BLaER1 treated with 17β-estradiol and CSF1 and Interleukin-3, amounts not matched to agents 10 nM and 100 nM (cell line): Measurements from ENCODE around the gene TMBIM6.
A peak's percentile ranks its signal among the peaks of the same experiment; 100 is the strongest.

ENCODE experiments used
- H3K27ac ChIP-seq, 11 experiments: shearing (Covaris generic); formaldehyde crosslinking; 2 replicates each; pipeline ENCODE4 v1.8.1; 2022
- H3K27me3 ChIP-seq, 11 experiments: shearing (Covaris generic); formaldehyde crosslinking; 2 replicates each; pipeline ENCODE4 v1.8.1; 2022
- H3K36me3 ChIP-seq, 11 experiments: shearing (Covaris generic); formaldehyde crosslinking; 2 replicates each; pipeline ENCODE4 v1.8.1; 2022
- H3K4me1 ChIP-seq, 10 experiments: shearing (Covaris generic); formaldehyde crosslinking; 2 replicates each; pipeline ENCODE4 v1.8.1; 2022
- H3K4me2 ChIP-seq, 11 experiments: shearing (Covaris generic); formaldehyde crosslinking; 2 replicates each; pipeline ENCODE4 v1.8.1; 2022
- H3K4me3 ChIP-seq, 10 experiments: shearing (Covaris generic); formaldehyde crosslinking; 2 replicates each; pipeline ENCODE4 v1.8.1; 2022
- H3K9ac ChIP-seq, 11 experiments: shearing (Covaris generic); formaldehyde crosslinking; 2 replicates each; pipeline ENCODE4 v1.8.1; 2022
- H3K9me3 ChIP-seq, 11 experiments: shearing (Covaris generic); formaldehyde crosslinking; replicated peaks in 1 of 11; 2 replicates each; pipeline ENCODE4 v1.8.1; 2022
- H4K20me1 ChIP-seq, 11 experiments: shearing (Covaris generic); formaldehyde crosslinking; 2 replicates each; pipeline ENCODE4 v1.8.1; 2022
- Cebpa-rat ChIP-seq, 11 experiments: shearing (Covaris generic); IDR thresholded peaks; 2 replicates each; pipeline ENCODE4 v1.8.1; 2022

The TMBIM6 gene

GRCh38 chr12:49808686-49809380 lies 67.5 kb downstream of the TMBIM6 start:
- H3K4me1 ChIP-seq: peaks cover 55 to 63% (median 59%) of the 10 kb centered on the region in 10 experiments
- H3K4me3 ChIP-seq: peak overlapping the region in 5 of 10 experiments; percentile 1 to 47 (median 32); a peak in 5 of 20 replicates
- H3K27me3 ChIP-seq: no peaks in the 10 kb centered on the region
- H4K20me1 ChIP-seq: peaks cover 0 to 91% (median 42%) of the 10 kb centered on the region in 11 experiments; a peak in 16 of 22 replicates
- H3K9me3 ChIP-seq: no peaks in the 10 kb centered on the region
- peak overlapping the region; percentile 70 to 97 (median 92) for H3K4me2 ChIP-seq
- H3K9ac ChIP-seq: peak overlapping the region; percentile 29 to 80 (median 65); a peak in 19 of 22 replicates
- TF ChIP-seq Cebpa-rat (IDR thresholded peaks at IDR 0.05): no peak
- H3K36me3 ChIP-seq: peaks cover 20 to 51% (median 29%) of the 10 kb centered on the region in 11 experiments
- H3K27ac ChIP-seq: peak overlapping the region in 10 of 11 experiments; percentile 28 to 88 (median 76); a peak in 20 of 22 replicates

DNA sequence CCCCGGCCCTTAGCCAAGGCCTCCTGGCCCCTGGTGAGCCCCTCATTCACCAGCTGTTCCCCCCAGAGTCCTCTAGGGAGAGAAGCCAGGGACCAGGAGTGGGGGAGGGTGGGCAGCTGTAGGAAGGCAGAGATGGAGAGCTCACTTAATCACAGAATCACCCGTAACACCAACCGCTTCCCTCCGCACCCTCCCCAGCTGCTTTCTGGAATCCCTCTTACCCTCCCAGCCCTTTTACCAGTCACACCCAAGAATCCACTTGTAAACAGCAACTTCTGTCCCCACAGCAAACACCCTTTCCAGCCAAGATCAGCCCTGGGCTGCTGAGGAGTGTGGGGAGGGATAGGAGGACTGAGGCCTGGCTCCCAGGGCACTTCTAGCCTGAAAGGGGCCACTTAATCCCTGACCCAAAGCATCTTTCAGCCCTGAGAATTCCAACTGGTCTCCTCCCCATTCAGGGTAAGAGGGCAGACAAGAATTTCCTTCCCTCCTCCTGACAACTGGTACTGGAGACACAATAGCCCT lies 68.1 kb downstream of the TMBIM6 start:
- Histone ChIP-seq H3K9ac (peak overlapping the region; percentile 29 to 80 (median 65); a peak in 19 of 22 replicates), H3K27ac (peak overlapping the region in 10 of 11 experiments; percentile 28 to 88 (median 76); a peak in 20 of 22 replicates), H3K4me1 (peaks cover 53 to 62% (median 57%) of the 10 kb centered on the region in 10 experiments), H3K36me3 (peaks cover 15 to 48% (median 25%) of the 10 kb centered on the region in 11 experiments; a peak in 21 of 22 replicates), H3K9me3 (no peaks in the 10 kb centered on the region), H4K20me1 (peaks cover 0 to 85% (median 41%) of the 10 kb centered on the region in 11 experiments; a peak in 16 of 22 replicates), H3K4me2 (peak overlapping the region; percentile 70 to 97 (median 92)), H3K4me3 (peak overlapping the region in 7 of 10 experiments; percentile 18 to 47 (median 31); a peak in 10 of 20 replicates), H3K27me3 (no peaks in the 10 kb centered on the region)
- TF ChIP-seq Cebpa-rat (IDR thresholded peaks at IDR 0.05): no peak

DNA sequence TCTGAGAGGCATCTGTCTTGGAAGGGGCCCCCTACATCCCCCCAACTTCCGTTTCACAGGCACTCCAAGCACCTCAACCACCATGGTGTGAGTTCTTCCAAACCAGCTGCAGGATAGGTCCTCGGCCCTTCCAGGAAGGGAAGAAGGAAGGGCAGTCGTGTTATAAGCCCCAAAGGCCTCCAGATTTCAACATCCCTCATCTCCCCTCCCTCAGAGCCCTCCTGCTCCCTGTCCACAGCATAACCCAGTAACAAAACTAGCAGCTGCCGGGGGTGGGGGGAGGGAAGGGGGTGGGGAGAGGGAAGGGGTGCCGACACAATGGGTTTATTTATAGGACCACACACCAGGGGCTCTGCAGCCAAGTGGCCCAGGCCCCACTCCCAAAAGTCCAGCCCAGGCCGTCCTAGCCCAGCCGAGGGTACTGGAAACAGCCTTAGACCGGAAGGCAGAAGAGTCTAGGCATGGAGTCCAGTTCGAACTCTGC lies 68.6 kb downstream of the TMBIM6 start:
- TF ChIP-seq Cebpa-rat (IDR thresholded peaks at IDR 0.05): no peak
- Histone ChIP-seq H3K4me2 (peak overlapping the region; percentile 70 to 97 (median 92)), H3K27me3 (no peaks in the 10 kb centered on the region), H3K27ac (peak overlapping the region in 10 of 11 experiments; percentile 28 to 88 (median 76); a peak in 19 of 22 replicates), H3K9me3 (no peaks in the 10 kb centered on the region), H3K4me3 (peak overlapping the region in 7 of 10 experiments; percentile 18 to 47 (median 31); a peak in 9 of 20 replicates), H3K4me1 (peaks cover 53 to 62% (median 57%) of the 10 kb centered on the region in 10 experiments), H3K9ac (peak overlapping the region in 10 of 11 experiments; percentile 29 to 80 (median 65); a peak in 19 of 22 replicates), H3K36me3 (peaks cover 10 to 48% (median 21%) of the 10 kb centered on the region in 11 experiments; a peak in 21 of 22 replicates), H4K20me1 (peaks cover 0 to 85% (median 36%) of the 10 kb centered on the region in 11 experiments; a peak in 16 of 22 replicates)

DNA sequence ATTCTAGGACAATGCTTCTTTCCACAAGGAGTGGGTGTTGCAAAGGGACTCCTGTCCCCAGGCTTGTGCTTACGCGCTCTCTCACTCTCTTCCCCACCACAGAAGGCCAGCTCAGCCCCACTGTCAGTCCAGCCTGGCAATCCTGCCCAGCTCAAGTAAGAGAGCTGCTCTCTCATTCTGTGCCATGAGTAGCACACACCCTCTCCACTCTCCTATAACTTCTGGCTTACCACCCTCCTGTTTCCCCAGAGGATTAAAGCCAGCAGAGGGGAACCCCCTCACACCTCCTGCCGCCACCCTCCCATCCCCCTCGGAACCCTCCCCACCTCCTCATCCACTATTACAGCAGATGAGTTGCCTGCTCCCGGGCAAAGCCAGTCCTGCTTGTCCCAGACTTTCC lies 69.8 kb downstream of the TMBIM6 start:
- Histone ChIP-seq H3K4me3 (no peak overlapping the region), H3K27ac (peak overlapping the region in 7 of 11 experiments; percentile 53 to 88 (median 72); a peak in 12 of 22 replicates), H4K20me1 (peaks cover 0 to 76% (median 39%) of the 10 kb centered on the region in 11 experiments; a peak in 15 of 22 replicates), H3K36me3 (peaks cover 0 to 47% (median 18%) of the 10 kb centered on the region in 11 experiments; a peak in 20 of 22 replicates), H3K27me3 (no peaks in the 10 kb centered on the region), H3K4me2 (peak overlapping the region; percentile 67 to 97 (median 92)), H3K9me3 (no peaks in the 10 kb centered on the region), H3K4me1 (peaks cover 55 to 71% (median 64%) of the 10 kb centered on the region in 10 experiments), H3K9ac (peak overlapping the region in 6 of 11 experiments; percentile 39 to 75 (median 61); a peak in 6 of 22 replicates)
- TF ChIP-seq Cebpa-rat (IDR thresholded peaks at IDR 0.05): no peak

- H3K9me3 ChIP-seq: no peaks in the 10 kb centered on the region
- TF ChIP-seq Cebpa-rat (IDR thresholded peaks at IDR 0.05): no peak
- no peaks in the 10 kb centered on the region for H3K27me3 ChIP-seq
- no peak overlapping the region for H3K9ac ChIP-seq
- H3K4me1 ChIP-seq: peaks cover 55 to 73% (median 63%) of the 10 kb centered on the region in 10 experiments
- no peak overlapping the region for H3K4me3 ChIP-seq
- H3K36me3 ChIP-seq: peaks cover 0 to 46% (median 17%) of the 10 kb centered on the region in 11 experiments; a peak in 20 of 22 replicates
- H3K4me2 ChIP-seq: peak overlapping the region; percentile 67 to 97 (median 92); a peak in 21 of 22 replicates
- peaks cover 0 to 72% (median 31%) of the 10 kb centered on the region in 11 experiments; a peak in 15 of 22 replicates for H4K20me1 ChIP-seq
- peak overlapping the region in 3 of 11 experiments; percentile 21 to 88 (median 53); a peak in 4 of 22 replicates for H3K27ac ChIP-seq
These were observed 70.6 kb downstream of the TMBIM6 start for GRCh38 chr12:49811961-49812401.

GRCh38 chr12:49813131-49813530 lies 71.8 kb downstream of the TMBIM6 start:
- TF ChIP-seq Cebpa-rat (IDR thresholded peaks at IDR 0.05): no peak
- peak overlapping the region in 3 of 11 experiments; percentile 15 to 85 (median 70); a peak in 5 of 22 replicates for H3K4me2 ChIP-seq
- no peak overlapping the region for H3K4me3 ChIP-seq
- no peaks in the 10 kb centered on the region for H3K27me3 ChIP-seq
- no peak overlapping the region for H3K9ac ChIP-seq
- peaks cover 48 to 73% (median 56%) of the 10 kb centered on the region in 10 experiments for H3K4me1 ChIP-seq
- 0 out of 22 replicates have a peak, but pooled peaks cover 0 to 6% (median 0%) of the 10 kb centered on the region in 11 experiments for H3K9me3 ChIP-seq
- H3K36me3 ChIP-seq: peaks cover 0 to 40% (median 17%) of the 10 kb centered on the region in 11 experiments; a peak in 20 of 22 replicates
- H3K27ac ChIP-seq: no peak overlapping the region
- H4K20me1 ChIP-seq: peaks cover 0 to 60% (median 21%) of the 10 kb centered on the region in 11 experiments; a peak in 16 of 22 replicates
